H1 (cell line): ENCODE data around the gene TEAD3. TPM values are rescaled to one million over a fixed set of nuclear protein-coding genes. Genes with fewer than 3 reads are reported as not detected.

Source experiments
- ASH2L ChIP-seq: fragments of 200-600, 300-600 bp; sonication (generic); IDR thresholded peaks from one replicate; pipeline ENCODE4 v1.7.1; 2017; ENCODE audit warnings: low read length
- JUN ChIP-seq: IDR thresholded peaks from 2 replicates; pipeline ENCODE4 v1.6.1; 2011; ENCODE audit warnings: low read depth, mild to moderate bottlenecking, improper control_type of control experiment, low read length
- SIX5 ChIP-seq: IDR thresholded peaks from 2 replicates; pipeline ENCODE4 v1.6.1; 2011; ENCODE audit warnings: mild to moderate bottlenecking, low read depth, low read length
- polyA plus RNA-seq, 7 experiments: library from polyadenylated mRNA; depleted of rRNA in 3 of 7; stranded (reverse) in 5 of 7; unstranded in 2 of 7; fragments of >200 nt in 5 of 7; fragments of 200-250 nt in 2 of 7; gene quantifications; 1 replicate in 5 of 7; 2 replicates in 1 of 7; 4 replicates in 1 of 7; pipeline versions ENCODE4 v1.2.1 to v1.2.3, GENCODE V29; 2011 to 2013; ENCODE audit warnings: missing spikeins in 2 of 7, mixed read lengths in 2 of 7
- total RNA-seq: library from RNA; stranded (reverse); fragmentation: NEBNext Ultra II Directional; extraction: Animal tissue kit (Norgen Biotek cat#: 25700); gene quantifications from 2 replicates; pipeline ENCODE4 v1.2.1, GENCODE V29; 2021

The TEAD3 gene
- total and polyA plus RNA-seq, 2 of the 8 experiments (the other 6 are each of a cell fraction or from before 2014, with no cell fraction given) = 20.1 to 28.7 TPM

GRCh38 chr6:35533981-35534380 lies 37.1 kb upstream of the TEAD3 start (continued):
- TF ChIP-seq ASH2L (no peak), JUN (no peak), SIX5 (no peak)
